ENCODE measurements around the gene PHIP. TPM values are rescaled to one million over a fixed set of nuclear protein-coding genes. Genes with fewer than 3 reads are reported as not detected.

PHIP gene
- total and polyA plus RNA-seq, 9 of the 15 experiments (the other 6 are each of a cell fraction or from before 2014, with no cell fraction given) = 8.1 to 36.3 (median 16.5) TPM

DNA sequence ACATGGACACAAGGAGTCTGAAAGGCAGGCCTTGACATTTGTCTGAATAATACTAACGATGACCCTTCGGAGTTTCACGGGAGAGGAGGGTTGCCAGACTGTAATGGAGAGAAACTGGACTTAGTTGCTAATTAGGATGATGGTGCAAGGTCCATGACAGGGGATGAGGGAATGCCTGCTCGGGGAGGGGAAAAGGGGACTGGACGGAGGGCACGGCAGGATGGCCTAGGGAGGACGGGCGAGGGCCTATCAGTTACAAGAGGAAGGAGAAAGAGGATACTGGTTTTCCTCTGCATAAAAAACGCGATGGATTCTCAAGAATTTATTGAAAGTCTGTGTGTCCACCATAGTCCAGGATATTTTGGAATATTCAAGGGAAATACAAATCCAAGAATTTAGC lies 168.0 kb downstream of the PHIP start:
- H3K4me2 ChIP-seq (ENCODE audit: insufficient read depth, low read length) = no peak overlapping the region
- intact Hi-C loops (cut with micrococcal nuclease) = no loop called here

More for the DNA sequence above, 168.0 kb downstream of the PHIP start:
- in situ Hi-C loops (cut with MboI) = no loop called here
- H3K27me3 ChIP-seq (ENCODE audit: control insufficient read depth in 2 of 2, insufficient read depth in 2 of 2, low read length in 2 of 2) = peaks cover 0 to 6% of the 10 kb centered on the region in 2 experiments; a peak in 1 of 5 replicates
- ChIA-PET POLR2A (no interaction called here), CTCF (ENCODE audit: low intra/inter-chr PET ratio) (no interaction called here)
- H3K9me3 ChIP-seq (replicated peaks; ENCODE audit: control insufficient read depth, insufficient read depth, low read depth, low read length) = no peaks in the 10 kb centered on the region
- WGBS (ENCODE audit: insufficient coverage, low coverage, missing lambda C conversion rate) = 9% methylated on average over 8 of the region's 10 CpGs
- no TSS peak for BruUV-seq (replicated peaks)
- H3K27ac ChIP-seq (ENCODE audit: extremely low read depth, low read depth, low read length) = no peak overlapping the region
- no peak for FAIRE-seq
- ATAC-seq = no peak
- TF ChIP-seq RNF2 (IDR thresholded peaks at IDR 0.05) = no peak
- no peak for TF ChIP-seq ZNF165 (CRISPR knock-in tag; IDR thresholded peaks at IDR 0.05; ENCODE audit: borderline replicate concordance)
- no peak for TF ChIP-seq ZKSCAN3 (CRISPR knock-in tag; IDR thresholded peaks at IDR 0.05)
- TF ChIP-seq, protein P1, sequence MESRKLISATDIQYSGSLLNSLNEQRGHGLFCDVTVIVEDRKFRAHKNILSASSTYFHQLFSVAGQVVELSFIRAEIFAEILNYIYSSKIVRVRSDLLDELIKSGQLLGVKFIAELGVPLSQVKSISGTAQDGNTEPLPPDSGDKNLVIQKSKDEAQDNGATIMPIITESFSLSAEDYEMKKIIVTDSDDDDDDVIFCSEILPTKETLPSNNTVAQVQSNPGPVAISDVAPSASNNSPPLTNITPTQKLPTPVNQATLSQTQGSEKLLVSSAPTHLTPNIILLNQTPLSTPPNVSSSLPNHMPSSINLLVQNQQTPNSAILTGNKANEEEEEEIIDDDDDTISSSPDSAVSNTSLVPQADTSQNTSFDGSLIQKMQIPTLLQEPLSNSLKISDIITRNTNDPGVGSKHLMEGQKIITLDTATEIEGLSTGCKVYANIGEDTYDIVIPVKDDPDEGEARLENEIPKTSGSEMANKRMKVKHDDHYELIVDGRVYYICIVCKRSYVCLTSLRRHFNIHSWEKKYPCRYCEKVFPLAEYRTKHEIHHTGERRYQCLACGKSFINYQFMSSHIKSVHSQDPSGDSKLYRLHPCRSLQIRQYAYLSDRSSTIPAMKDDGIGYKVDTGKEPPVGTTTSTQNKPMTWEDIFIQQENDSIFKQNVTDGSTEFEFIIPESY (CRISPR knock-in tag; IDR thresholded peaks at IDR 0.05) = no peak
- TF ChIP-seq, protein P2, sequence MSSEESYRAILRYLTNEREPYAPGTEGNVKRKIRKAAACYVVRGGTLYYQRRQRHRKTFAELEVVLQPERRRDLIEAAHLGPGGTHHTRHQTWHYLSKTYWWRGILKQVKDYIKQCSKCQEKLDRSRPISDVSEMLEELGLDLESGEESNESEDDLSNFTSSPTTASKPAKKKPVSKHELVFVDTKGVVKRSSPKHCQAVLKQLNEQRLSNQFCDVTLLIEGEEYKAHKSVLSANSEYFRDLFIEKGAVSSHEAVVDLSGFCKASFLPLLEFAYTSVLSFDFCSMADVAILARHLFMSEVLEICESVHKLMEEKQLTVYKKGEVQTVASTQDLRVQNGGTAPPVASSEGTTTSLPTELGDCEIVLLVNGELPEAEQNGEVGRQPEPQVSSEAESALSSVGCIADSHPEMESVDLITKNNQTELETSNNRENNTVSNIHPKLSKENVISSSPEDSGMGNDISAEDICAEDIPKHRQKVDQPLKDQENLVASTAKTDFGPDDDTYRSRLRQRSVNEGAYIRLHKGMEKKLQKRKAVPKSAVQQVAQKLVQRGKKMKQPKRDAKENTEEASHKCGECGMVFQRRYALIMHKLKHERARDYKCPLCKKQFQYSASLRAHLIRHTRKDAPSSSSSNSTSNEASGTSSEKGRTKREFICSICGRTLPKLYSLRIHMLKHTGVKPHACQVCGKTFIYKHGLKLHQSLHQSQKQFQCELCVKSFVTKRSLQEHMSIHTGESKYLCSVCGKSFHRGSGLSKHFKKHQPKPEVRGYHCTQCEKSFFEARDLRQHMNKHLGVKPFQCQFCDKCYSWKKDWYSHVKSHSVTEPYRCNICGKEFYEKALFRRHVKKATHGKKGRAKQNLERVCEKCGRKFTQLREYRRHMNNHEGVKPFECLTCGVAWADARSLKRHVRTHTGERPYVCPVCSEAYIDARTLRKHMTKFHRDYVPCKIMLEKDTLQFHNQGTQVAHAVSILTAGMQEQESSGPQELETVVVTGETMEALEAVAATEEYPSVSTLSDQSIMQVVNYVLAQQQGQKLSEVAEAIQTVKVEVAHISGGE (CRISPR knock-in tag; IDR thresholded peaks at IDR 0.05) = no peak
- TF ChIP-seq CCNT2 (IDR thresholded peaks at IDR 0.05; ENCODE audit: borderline replicate concordance, extremely low read depth, insufficient read length, low read depth, low read length) = no peak
- TF ChIP-seq, protein P3, sequence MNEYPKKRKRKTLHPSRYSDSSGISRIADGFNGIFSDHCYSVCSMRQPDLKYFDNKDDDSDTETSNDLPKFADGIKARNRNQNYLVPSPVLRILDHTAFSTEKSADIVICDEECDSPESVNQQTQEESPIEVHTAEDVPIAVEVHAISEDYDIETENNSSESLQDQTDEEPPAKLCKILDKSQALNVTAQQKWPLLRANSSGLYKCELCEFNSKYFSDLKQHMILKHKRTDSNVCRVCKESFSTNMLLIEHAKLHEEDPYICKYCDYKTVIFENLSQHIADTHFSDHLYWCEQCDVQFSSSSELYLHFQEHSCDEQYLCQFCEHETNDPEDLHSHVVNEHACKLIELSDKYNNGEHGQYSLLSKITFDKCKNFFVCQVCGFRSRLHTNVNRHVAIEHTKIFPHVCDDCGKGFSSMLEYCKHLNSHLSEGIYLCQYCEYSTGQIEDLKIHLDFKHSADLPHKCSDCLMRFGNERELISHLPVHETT (CRISPR knock-in tag; conservative IDR thresholded peaks at IDR 0.05 in 1 of 2, IDR thresholded peaks at IDR 0.05 in 1 of 2) = no peak
- no peak for TF ChIP-seq RBM34 (IDR thresholded peaks at IDR 0.05; ENCODE audit: borderline replicate concordance, insufficient read depth, low read length)
- TF ChIP-seq CBFB (CRISPR knock-in tag; IDR thresholded peaks at IDR 0.05) = no peak
- no peak for TF ChIP-seq TSC22D4 (tag; IDR thresholded peaks at IDR 0.05)
- no peak for TF ChIP-seq HCFC1 (IDR thresholded peaks at IDR 0.05; ENCODE audit: low read depth, low read length)
- TF ChIP-seq BCL6 (CRISPR knock-in tag; IDR thresholded peaks at IDR 0.05) = no peak
- no peak for TF ChIP-seq FOXP1 (CRISPR knock-in tag; IDR thresholded peaks at IDR 0.05)
- no peak for TF ChIP-seq ZBTB7A (IDR thresholded peaks at IDR 0.05; ENCODE audit: borderline replicate concordance, control insufficient read depth, low read depth, low read length)
- no peak for TF ChIP-seq NELFE (IDR thresholded peaks at IDR 0.05; ENCODE audit: insufficient read depth, insufficient read length)
- TF ChIP-seq SMARCA4 (IDR thresholded peaks at IDR 0.05) = no peak
- no peak for TF ChIP-seq SMARCB1 (IDR thresholded peaks at IDR 0.05; ENCODE audit: insufficient read length, low read depth)
- TF ChIP-seq CC2D1A (IDR thresholded peaks at IDR 0.05) = no peak
- no peak overlapping the region for H2AFZ ChIP-seq (ENCODE audit: low read depth, low read length)
- H3K9ac ChIP-seq (ENCODE audit: insufficient read depth in 1 of 2, low read depth in 2 of 2, low read length in 2 of 2) = no peak overlapping the region
- H3K79me2 ChIP-seq (ENCODE audit: control insufficient read depth, insufficient read depth, low read length) = no peaks in the 10 kb centered on the region
- DNase-seq (ENCODE audit: extremely low read depth in 1 of 4, low spot score in 3 of 4) = no peak
- no peak overlapping the region for H3K4me3 ChIP-seq
- H3K9me1 ChIP-seq (ENCODE audit: control insufficient read depth, insufficient read depth, low read length) = no peaks in the 10 kb centered on the region
- peaks cover 0 to 7% of the 10 kb centered on the region in 2 experiments; a peak in 1 of 5 replicates for H3K4me1 ChIP-seq (replicated peaks in 1 of 2; ENCODE audit: control insufficient read depth in 2 of 2, insufficient read depth in 2 of 2, low read length in 2 of 2)
- no peaks in the 10 kb centered on the region for H4K20me1 ChIP-seq (replicated peaks; ENCODE audit: control insufficient read depth, insufficient read depth, low read length)
- H3K36me3 ChIP-seq (ENCODE audit: control insufficient read depth, insufficient read depth, low read length) = no peaks in the 10 kb centered on the region

All from K562 (cell line).